Stimulated activated naive B cell treated with anti-CD40 and anti-IgM and Interleukin-4, amounts not matched to agents 10 μg/mL and 1 μg/mL and 100 μg/mL, for 72 hours (primary cell): Measurements from ENCODE around the gene FAM118A.

Experiments used
- ATAC-seq, 2 donors: fragments of 150-1000 bp; cut with Tn5 transposase; replicated peaks; 2 replicates each; pipeline ENCODE4 v1.10.0; 2021; ENCODE audit warnings: moderate library complexity in 1 of 2
- DNase-seq: peaks from one replicate; pipeline ENCODE4 v3.0.0; 2021
- H3K27ac Mint-ChIP-seq: one replicate; pipeline ENCODE4 v1.8.0; 2022; ENCODE audit warnings: mild to moderate bottlenecking, mixed read lengths
- H3K27me3 Mint-ChIP-seq, 2 donors: one replicate each; pipeline ENCODE4 v1.8.0; 2022; ENCODE audit warnings: mixed read lengths in 2 of 2
- H3K36me3 Mint-ChIP-seq, 2 donors: one replicate each; pipeline ENCODE4 v1.8.0; 2022; ENCODE audit warnings: mixed read lengths in 2 of 2, mild to moderate bottlenecking in 1 of 2
- H3K4me1 Mint-ChIP-seq, 2 donors: one replicate each; pipeline ENCODE4 v1.8.0; 2022; ENCODE audit warnings: mixed read lengths in 2 of 2, mild to moderate bottlenecking in 1 of 2
- H3K4me3 Mint-ChIP-seq, 2 donors: one replicate each; pipeline ENCODE4 v1.8.0; 2022; ENCODE audit warnings: mild to moderate bottlenecking in 2 of 2, mixed read lengths in 2 of 2, moderate library complexity in 1 of 2
- H3K9me3 Mint-ChIP-seq, 2 donors: one replicate each; pipeline ENCODE4 v1.8.0; 2022; ENCODE audit warnings: mixed read lengths in 2 of 2, mild to moderate bottlenecking in 1 of 2

Gene FAM118A

GRCh38 chr22:45310977-45311531, 1.3 kb downstream of the FAM118A start:
- H3K27ac Mint-ChIP-seq: peak overlapping the region; percentile 94
- H3K36me3 Mint-ChIP-seq: peaks cover 11 to 18% of the 10 kb centered on the region in 2 donors
- no peaks in the 10 kb centered on the region for H3K9me3 Mint-ChIP-seq
- no peak for ATAC-seq
- DNase-seq: no peak
- peaks cover 41 to 65% of the 10 kb centered on the region in 2 donors for H3K4me1 Mint-ChIP-seq
- H3K27me3 Mint-ChIP-seq: no peaks in the 10 kb centered on the region
- H3K4me3 Mint-ChIP-seq: peak overlapping the region; percentile 95 to 97

GRCh38 chr22:45312415-45312814, 2.7 kb downstream of the FAM118A start:
- H3K9me3 Mint-ChIP-seq: no peaks in the 10 kb centered on the region
- H3K4me3 Mint-ChIP-seq: no peak overlapping the region
- peaks cover 11 to 18% of the 10 kb centered on the region in 2 donors for H3K36me3 Mint-ChIP-seq
- ATAC-seq: no peak
- H3K4me1 Mint-ChIP-seq: peaks cover 41 to 78% of the 10 kb centered on the region in 2 donors
- H3K27me3 Mint-ChIP-seq: no peaks in the 10 kb centered on the region
- no peak for DNase-seq
- H3K27ac Mint-ChIP-seq: no peak overlapping the region

DNA sequence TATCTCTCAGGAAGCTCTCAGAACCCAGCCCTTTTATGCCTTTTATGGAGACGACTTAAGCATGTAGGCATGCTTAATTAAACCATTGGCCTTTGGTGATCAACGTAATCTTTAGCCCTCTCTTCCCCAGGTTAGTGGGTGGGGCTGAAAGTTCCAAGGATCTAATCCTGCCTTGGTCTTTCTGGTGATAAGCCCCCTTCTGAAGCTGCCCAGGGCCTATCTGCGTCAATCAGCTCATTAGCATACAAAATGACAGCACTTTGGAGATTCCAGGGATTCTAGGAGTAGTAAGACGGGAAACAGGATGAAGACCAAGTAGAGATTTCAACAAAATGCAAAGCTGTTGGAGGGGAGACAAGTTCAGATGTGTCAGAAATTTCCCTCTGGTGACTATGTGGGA, 3.1 kb downstream of the FAM118A start:
- H3K36me3 Mint-ChIP-seq: peaks cover 14 to 18% of the 10 kb centered on the region in 2 donors
- peaks cover 46 to 82% of the 10 kb centered on the region in 2 donors for H3K4me1 Mint-ChIP-seq
- no peak overlapping the region for H3K27ac Mint-ChIP-seq
- H3K9me3 Mint-ChIP-seq: no peaks in the 10 kb centered on the region
- H3K27me3 Mint-ChIP-seq: no peaks in the 10 kb centered on the region
- no peak for DNase-seq
- ATAC-seq: no peak
- no peak overlapping the region for H3K4me3 Mint-ChIP-seq

DNA sequence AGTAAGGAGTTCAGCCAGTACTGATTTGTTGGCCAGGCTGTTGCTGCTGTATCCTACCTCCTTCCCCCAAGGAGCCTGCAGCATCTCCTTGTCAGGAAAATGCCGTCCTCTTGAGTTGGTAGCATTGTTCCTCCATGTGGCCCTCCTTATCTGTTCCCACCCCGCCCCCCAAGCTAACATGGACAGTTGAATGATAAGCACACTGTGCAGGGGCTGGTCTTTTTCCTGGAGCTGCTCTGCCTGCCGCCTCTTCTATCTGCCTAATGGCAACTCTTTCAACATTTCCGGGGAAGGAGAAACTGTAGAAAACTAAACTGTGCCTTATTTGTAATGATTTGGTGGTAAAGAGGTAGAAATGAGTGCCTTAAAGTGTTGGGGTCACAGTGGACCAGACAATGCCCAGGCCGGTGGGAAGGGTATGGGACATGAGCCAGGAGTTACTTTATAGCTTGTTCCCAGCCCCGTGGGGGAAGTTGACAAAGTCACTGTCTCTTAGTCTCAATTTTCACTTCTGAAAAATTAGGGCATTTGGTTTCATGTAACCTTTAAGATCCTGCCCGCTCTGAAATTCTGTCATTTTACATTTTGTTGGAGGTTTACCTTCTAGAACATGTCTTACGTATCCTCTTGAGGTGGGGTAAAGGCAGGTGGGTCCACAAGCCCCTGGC, 4.5 kb downstream of the FAM118A start:
- Mint-ChIP-seq H3K27me3 (no peaks in the 10 kb centered on the region), H3K27ac (peak overlapping the region; percentile 9), H3K4me1 (peaks cover 49 to 87% of the 10 kb centered on the region in 2 donors), H3K36me3 (peaks cover 14 to 18% of the 10 kb centered on the region in 2 donors), H3K4me3 (peak overlapping the region; percentile 44 to 69), H3K9me3 (no peaks in the 10 kb centered on the region)
- no peak for DNase-seq
- ATAC-seq: no peak

- DNase-seq: no peak
- H3K27me3 Mint-ChIP-seq: no peaks in the 10 kb centered on the region
- no peaks in the 10 kb centered on the region for H3K9me3 Mint-ChIP-seq
Observed at GRCh38 chr22:45314786-45315185, 5.1 kb downstream of the FAM118A start.

GRCh38 chr22:45316796-45317526, 7.2 kb downstream of the FAM118A start:
- Mint-ChIP-seq H3K4me3 (no peak overlapping the region), H3K9me3 (no peaks in the 10 kb centered on the region), H3K27ac (peak overlapping the region; percentile 71), H3K27me3 (no peaks in the 10 kb centered on the region), H3K4me1 (peaks cover 45 to 96% of the 10 kb centered on the region in 2 donors), H3K36me3 (peaks cover 9 to 13% of the 10 kb centered on the region in 2 donors)
- ATAC-seq (no peak), DNase-seq (no peak)

More at GRCh38 chr22:45314786-45315185, 5.1 kb downstream of the FAM118A start:
- Mint-ChIP-seq H3K4me1 (peaks cover 48 to 92% of the 10 kb centered on the region in 2 donors), H3K4me3 (peak overlapping the region; percentile 44 to 69), H3K36me3 (peaks cover 14 to 18% of the 10 kb centered on the region in 2 donors), H3K27ac (no peak overlapping the region)
- no peak for ATAC-seq

- Mint-ChIP-seq H3K27ac (peak overlapping the region; percentile 93), H3K27me3 (no peaks in the 10 kb centered on the region), H3K4me3 (peak overlapping the region in 1 of 2 donors; percentile 63), H3K4me1 (peaks cover 45 to 94% of the 10 kb centered on the region in 2 donors), H3K9me3 (no peaks in the 10 kb centered on the region), H3K36me3 (peaks cover 9 to 16% of the 10 kb centered on the region in 2 donors)
- no peak for DNase-seq
- no peak for ATAC-seq
Observed at GRCh38 chr22:45317551-45318167, 7.9 kb downstream of the FAM118A start.

GRCh38 chr22:45318168-45318557, 8.4 kb downstream of the FAM118A start:
- ATAC-seq (peak; percentile 85 to 86), DNase-seq (peak; percentile 60)
- Mint-ChIP-seq H3K27me3 (no peaks in the 10 kb centered on the region), H3K36me3 (peaks cover 7 to 16% of the 10 kb centered on the region in 2 donors), H3K4me1 (peaks cover 43 to 89% of the 10 kb centered on the region in 2 donors), H3K27ac (peak overlapping the region; percentile 93), H3K9me3 (no peaks in the 10 kb centered on the region), H3K4me3 (peak overlapping the region; percentile 63)

DNA sequence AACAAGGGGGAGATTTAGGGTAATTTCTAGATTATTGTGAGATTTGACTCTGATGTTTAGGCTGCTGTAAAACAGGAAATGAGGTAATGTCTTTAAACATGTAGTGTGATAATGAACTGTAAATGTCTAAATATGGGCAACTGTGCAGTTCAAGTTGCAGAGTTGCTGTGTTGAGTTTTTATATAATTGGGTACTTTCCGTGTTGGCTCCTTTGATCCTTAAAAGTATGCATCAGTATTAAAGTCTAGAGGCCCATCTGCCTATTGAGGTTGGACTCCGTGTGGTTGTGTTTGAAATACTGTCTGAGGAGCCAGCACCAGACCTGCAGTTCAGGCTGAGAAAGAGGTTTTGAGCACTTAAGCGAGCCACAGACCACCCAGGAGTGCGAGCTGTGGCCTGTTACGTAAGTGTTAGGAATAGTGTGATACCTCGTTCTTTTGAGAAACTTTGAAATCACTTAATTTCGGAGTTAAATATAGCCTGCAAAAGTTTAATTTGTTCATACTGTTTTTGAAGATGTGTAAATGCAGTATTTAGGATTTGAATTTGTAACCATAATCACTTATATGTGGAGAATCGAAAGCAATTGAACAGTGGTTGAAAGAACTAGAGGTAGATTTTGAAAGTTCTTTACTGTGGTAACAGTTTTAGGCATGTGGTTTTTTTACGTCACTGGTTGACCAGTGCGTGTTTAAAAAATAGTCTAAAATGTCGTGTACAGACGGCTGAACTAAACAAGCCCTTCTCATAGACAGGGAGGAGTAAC, 9.0 kb downstream of the FAM118A start:
- Mint-ChIP-seq H3K4me1 (peaks cover 43 to 85% of the 10 kb centered on the region in 2 donors), H3K9me3 (no peaks in the 10 kb centered on the region), H3K27ac (peak overlapping the region; percentile 93), H3K4me3 (peak overlapping the region; percentile 63), H3K36me3 (peaks cover 13 to 22% of the 10 kb centered on the region in 2 donors), H3K27me3 (no peaks in the 10 kb centered on the region)
- ATAC-seq (peak; percentile 63 to 72), DNase-seq (no peak)

GRCh38 chr22:45319324-45319685, 9.6 kb downstream of the FAM118A start:
- H3K27me3 Mint-ChIP-seq: no peaks in the 10 kb centered on the region
- H3K36me3 Mint-ChIP-seq: peaks cover 16 to 27% of the 10 kb centered on the region in 2 donors
- peaks cover 38 to 82% of the 10 kb centered on the region in 2 donors for H3K4me1 Mint-ChIP-seq
- DNase-seq (no peak), ATAC-seq (no peak)
- no peaks in the 10 kb centered on the region for H3K9me3 Mint-ChIP-seq
- no peak overlapping the region for H3K4me3 Mint-ChIP-seq
- peak overlapping the region; percentile 93 for H3K27ac Mint-ChIP-seq

DNA sequence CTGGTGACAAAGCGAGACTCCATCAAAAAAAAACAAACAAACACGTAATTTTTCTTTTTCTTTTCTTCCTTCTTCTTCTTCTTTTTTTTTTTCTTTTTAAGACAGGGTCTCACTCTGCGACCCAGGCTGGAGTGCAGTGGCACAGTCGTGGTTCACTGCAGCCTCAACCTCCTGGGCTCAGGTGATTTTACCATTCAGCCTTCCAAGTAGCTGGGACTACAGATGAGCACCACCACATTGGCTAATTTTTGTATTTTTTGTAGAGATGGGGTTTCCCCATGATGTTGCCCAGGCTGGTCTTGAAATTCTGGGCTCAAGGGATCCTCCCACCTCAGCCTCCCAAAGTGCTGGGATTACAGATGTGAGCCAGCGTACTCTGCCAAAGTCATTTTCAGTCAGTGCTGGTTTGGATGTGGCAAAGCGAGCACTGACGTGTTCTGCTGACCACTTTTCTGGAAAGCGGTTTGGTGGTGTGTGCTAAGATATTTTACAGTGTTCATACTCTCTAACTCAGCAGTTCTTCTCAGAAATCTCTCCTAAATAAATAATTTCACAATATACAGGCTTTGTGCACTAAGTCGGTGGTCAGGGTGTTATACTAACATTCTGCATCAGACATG, 10.7 kb downstream of the FAM118A start:
- Mint-ChIP-seq H3K4me1 (peaks cover 30 to 70% of the 10 kb centered on the region in 2 donors), H3K4me3 (no peak overlapping the region), H3K27me3 (no peaks in the 10 kb centered on the region), H3K9me3 (no peaks in the 10 kb centered on the region), H3K27ac (no peak overlapping the region), H3K36me3 (peaks cover 22 to 34% of the 10 kb centered on the region in 2 donors)
- ATAC-seq (no peak), DNase-seq (no peak)

DNA sequence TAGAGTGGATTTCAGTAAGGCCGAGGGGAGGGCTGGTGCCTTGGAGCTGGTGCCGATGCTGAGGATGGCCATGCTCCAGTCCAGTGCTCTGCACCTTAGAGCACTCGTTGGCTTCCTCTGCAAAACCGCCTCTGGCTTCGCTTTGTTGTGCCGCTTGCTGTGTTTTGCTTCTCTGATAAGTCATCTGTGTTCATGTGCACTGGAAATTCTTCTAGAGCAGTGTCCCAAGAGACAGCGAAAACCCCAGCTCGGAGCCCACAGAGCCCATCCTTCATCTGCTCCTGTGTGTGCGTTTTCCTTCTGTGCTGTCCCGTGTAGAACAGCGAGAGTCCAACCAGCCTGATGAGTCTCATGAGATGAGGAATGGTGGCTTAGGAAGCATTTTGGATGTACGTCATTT, 12.1 kb downstream of the FAM118A start:
- peak overlapping the region; percentile 25 for H3K27ac Mint-ChIP-seq

GRCh38 chr22:45322873-45323525, 13.3 kb downstream of the FAM118A start:
- ATAC-seq (no peak), DNase-seq (no peak)
- H3K27ac Mint-ChIP-seq: no peak overlapping the region
- H3K36me3 Mint-ChIP-seq: peaks cover 28 to 45% of the 10 kb centered on the region in 2 donors
- H3K4me1 Mint-ChIP-seq: peaks cover 24 to 46% of the 10 kb centered on the region in 2 donors
- H3K9me3 Mint-ChIP-seq: no peaks in the 10 kb centered on the region
- H3K4me3 Mint-ChIP-seq: no peak overlapping the region
- no peaks in the 10 kb centered on the region for H3K27me3 Mint-ChIP-seq

More for the DNA sequence above, 12.1 kb downstream of the FAM118A start:
- H3K9me3 Mint-ChIP-seq: no peaks in the 10 kb centered on the region
- ATAC-seq: peak; percentile 66 to 74
- peaks cover 26 to 38% of the 10 kb centered on the region in 2 donors for H3K36me3 Mint-ChIP-seq
- peaks cover 30 to 57% of the 10 kb centered on the region in 2 donors for H3K4me1 Mint-ChIP-seq
- peak; percentile 13 for DNase-seq
- no peaks in the 10 kb centered on the region for H3K27me3 Mint-ChIP-seq
- H3K4me3 Mint-ChIP-seq: peak overlapping the region; percentile 44 to 50
